Activated CD4-positive, alpha-beta T cell treated with anti-CD3 and anti-CD28 coated beads, Interleukin-2, amount 50 U/mL, for 48 hours (primary cell): ENCODE results near the gene TRAP1.
A peak's percentile ranks its signal among the peaks of the same experiment; 100 is the strongest.
"Not testable (repeated sequence)": the region's sequence is repeated elsewhere in the genome, so short reads cannot be mapped to it uniquely, and the experiment has no call there.

Experiments
- DNase-seq, 2 experiments: peaks; one replicate each; pipeline ENCODE4 v3.0.0-alpha.2; 2020

Gene TRAP1

DNA sequence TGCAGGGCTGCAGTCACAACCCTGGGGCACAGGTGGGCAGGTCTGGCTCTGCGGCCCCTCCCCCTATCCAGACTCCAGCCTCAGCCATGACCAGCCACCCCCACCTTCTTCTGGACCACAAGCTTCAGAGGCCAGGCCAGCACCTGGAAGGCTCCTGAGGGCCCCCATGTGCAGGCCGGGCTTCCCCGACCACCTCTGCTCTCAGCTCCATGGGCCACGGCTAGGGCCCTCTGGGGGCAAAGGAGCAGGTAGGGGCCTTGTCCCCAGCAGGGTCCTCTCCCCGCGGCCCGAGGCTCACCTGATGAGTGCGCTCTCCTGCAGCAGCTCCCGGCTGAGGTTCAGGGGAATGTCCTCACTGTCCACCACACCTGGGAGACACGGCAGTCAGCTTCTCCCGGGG lies 45.9 kb downstream of the TRAP1 start:
- no peak for DNase-seq

DNA sequence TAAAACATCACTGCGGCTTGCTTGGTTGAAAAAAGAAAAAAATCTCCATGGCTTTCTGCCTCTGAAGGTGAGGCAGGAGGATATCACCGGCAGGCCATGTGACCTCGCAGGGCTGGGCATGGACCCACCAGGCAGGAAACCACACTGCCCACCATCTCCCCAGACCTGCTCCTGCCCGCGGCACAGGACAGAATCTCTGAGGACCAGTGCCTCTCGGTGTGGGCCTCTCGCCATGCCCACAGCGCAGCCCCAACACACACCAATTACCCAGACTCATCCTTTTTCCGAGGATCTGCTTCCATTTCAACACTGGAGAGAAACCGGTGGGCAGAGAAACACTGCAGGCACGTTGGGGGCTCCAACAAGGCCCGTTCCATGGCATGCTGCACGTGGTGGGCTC lies 46.6 kb downstream of the TRAP1 start:
- DNase-seq, result no peak

DNA sequence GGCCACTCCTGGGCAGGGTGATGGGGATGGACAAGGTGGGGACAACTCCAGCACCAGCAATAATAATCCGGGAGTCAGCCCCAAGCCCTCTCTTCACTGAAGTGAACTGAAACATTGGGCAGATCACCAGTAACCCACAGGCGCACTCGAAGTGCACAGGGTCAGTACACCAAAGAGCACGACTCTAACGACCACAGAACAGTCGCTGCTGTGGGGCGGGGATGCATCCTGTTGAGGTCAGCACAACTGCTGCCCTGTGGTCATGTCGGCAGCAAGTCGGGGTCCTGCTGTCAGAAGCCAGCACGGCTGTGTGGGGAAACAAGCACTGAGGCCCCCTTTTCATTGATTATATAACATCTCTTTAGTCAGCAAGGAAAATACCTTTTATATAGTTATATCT lies 48.2 kb downstream of the TRAP1 start:
- DNase-seq, result no peak

DNA sequence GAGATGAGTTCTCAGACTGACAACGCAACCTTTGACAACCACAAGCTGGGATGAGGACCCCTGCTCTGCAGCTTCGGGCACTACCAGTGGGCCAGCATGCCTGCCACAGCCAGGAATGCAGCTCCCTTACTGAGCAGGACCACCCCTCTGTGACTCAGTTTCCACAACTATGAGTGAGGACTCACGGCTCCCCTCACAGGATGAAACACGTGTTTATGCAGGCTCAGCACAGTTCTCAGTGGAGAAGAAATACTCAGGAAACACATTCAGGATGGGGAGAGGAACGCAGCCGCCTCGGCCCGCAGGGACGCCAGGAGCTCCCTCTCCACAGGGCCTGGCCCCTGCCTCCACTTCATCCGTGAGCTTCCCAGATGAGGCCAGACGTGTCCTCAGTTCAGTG lies 48.7 kb downstream of the TRAP1 start:
- DNase-seq, result no peak

DNA sequence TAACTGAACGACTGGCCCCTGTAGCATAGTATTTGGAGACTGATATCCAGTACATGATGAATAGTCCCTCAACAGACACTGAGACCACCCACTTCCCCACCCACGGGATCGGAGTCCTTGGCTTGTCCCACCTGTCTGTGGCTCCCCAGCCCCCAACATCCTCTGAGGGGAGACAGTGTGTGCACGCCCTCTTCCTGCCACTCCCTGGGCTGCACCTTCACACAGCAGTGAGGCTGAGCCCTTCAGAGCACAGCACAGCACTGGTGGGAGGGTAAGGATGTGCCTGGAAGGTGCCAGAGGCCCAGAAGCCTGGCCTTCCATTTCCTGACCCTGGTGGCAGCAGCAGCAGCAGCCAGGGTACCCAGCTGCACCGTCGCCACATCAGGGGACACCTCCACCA lies 51.8 kb downstream of the TRAP1 start:
- no peak for DNase-seq

DNA sequence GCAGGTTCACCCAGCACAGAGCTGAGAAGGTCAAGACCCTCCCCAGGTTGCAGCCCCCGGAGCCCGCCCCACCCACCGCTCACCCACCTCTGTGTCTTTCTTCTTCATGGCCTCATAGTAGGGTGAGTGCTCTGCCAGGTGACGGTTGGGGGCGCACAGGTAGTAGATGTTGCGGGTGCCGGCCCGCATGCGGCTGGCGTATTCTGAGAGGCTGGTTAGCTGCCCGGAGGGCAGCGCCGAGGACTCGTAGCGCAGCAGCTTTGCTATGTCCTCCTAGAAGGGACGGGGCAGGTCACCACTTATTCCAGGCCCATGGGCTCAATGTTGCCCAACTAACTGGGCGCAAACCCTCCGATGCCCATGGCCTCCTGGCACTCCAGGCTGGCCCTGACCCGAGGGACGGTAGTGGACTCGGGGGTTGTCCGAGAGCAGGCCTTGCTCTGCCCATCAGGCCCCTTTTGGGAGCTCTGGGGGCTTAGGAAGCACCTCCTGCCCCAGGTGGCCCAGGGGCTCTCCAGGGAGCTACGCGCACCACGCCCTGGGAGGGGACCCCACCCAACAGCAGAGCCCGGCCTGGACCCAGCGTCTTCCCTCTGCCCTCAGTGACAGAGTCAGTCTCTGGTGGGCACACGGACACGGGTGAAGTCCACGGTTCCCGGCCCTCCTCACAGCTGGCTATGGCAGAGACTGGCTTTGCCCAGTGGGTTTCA lies 53.0 kb downstream of the TRAP1 start:
- DNase-seq, result no peak

DNA sequence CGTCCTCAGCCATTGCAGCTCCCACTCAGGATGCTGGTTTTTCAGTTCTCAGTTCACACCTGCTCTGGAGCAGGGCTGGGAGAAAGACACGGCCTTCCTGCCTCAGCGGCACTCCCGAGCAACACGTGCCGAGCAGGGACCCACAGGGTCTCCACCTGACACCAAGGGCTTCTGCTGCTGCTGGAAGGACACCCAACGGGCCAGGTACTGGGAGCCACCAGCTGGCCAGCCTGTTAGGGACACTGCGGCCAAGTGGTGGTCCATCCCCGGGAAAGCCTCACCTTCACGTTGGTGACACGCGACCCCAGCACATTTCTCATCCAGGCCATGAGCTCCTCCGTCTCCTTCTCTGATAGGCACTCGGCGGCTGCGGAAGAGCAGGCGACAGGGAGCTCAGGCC lies 54.7 kb downstream of the TRAP1 start:
- no peak for DNase-seq

DNA sequence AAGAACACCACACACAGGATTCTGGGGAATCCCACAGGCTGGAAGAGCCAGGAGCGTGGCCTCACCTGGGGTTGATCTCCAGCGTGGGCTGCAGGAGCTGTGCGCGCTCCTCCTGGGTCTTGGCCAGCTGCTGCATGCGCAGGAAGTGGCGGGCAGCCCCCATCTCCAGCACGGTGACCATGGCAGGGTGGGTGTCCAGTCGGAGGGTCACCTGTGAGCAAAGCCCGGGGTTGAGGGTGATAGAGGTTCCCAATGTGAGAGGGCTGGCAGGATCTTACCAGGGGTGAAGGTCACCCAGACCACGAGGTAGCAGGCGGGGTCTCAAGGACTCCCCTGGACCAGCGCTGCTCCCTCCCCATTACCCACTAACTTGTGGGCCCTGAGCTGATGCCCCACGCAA lies 55.4 kb downstream of the TRAP1 start:
- DNase-seq, result no peak

DNA sequence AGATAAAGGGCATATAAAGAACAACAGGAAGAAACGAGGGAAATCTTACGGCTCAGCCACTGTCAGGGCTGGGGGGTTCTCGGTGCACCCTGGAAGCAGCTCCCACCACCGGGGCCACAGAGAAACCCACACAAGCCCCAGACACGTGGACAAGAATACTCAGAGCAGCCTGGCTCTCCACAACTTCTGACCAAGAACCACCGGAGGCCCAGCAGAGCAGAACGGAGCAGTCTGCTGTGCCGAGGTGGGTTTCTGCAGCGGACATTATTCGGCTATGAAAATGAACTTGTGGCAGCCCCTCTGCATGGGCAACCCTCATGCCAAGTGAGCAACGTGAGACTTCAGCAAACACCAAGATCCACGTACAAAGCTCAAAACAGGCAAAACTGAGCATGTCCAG lies 56.0 kb downstream of the TRAP1 start:
- DNase-seq, result no peak

DNA sequence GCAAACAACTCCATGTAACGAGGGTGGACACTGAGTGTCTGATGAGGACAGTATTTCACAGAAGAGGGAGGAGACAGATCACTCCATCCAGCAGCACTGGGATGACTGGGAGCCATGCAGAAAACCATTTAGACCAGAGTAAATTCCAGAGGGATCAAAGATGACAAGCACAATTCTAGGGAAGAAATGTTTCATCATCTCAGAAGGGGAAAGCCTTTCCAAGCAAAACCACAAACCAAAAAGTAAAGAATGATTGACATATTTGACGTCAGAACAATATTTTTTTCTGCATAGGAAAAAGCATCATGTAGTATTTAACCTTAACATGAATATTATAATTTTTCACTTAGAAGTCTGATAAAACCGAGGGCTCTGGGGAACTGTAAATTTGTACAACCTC lies 58.1 kb downstream of the TRAP1 start:
- DNase-seq, result no peak

DNA sequence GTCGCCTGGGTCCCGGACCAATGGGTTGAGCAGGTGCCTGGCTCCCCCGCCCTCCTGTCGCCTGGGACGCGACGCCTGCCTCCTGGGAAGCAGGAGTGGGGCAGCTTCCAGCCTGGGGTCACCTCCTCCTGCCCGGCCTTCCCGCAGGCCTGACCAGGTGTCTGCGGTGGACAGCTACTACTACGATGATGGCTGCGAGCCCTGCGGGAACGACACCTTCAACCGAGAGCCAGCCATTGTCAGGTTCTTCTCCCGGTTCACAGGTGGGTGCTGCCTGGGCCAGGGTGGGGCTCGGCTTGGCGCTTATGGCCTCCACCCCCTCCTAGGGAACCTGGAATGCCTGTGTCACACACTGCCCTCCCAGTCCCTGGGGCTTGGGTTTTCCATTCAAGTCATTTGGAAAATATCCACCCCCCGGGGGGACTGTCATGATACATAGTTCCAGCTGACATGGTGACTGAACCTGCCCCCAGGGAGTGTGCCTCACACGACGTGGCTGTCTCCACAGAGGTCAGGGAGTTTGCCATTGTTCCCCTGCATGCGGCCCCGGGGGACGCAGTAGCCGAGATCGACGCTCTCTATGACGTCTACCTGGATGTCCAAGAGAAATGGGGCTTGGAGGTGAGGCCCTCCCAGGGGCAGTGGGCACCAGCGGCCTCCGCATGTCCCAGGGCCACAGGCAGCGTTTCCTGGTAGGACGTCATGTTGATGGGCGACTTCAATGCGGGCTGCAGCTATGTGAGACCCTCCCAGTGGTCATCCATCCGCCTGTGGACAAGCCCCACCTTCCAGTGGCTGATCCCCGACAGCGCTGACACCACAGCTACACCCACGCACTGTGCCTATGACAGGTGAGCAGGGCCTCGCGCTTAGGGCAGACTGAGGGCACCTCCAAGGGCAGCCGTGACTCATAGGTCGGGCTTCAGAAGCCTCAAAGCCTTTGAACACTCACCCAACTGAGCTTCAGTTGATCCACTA lies 60.5 kb downstream of the TRAP1 start:
- DNase-seq, result peak; percentile 21 to 40

DNA sequence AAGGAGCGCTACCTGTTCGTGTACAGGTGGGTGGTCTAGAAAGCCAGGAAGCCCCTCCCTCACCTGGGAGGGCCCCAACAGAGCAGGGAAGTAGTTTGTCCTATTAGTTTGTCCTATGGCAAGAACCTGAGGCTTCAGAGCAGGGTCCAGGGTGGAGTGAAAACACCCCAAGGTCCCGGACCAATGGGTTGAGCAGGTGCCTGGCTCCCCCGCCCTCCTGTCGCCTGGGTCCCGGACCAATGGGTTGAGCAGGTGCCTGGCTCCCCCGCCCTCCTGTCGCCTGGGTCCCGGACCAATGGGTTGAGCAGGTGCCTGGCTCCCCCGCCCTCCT lies 61.2 kb downstream of the TRAP1 start:
- DNase-seq, result not testable (repeated sequence)

DNA sequence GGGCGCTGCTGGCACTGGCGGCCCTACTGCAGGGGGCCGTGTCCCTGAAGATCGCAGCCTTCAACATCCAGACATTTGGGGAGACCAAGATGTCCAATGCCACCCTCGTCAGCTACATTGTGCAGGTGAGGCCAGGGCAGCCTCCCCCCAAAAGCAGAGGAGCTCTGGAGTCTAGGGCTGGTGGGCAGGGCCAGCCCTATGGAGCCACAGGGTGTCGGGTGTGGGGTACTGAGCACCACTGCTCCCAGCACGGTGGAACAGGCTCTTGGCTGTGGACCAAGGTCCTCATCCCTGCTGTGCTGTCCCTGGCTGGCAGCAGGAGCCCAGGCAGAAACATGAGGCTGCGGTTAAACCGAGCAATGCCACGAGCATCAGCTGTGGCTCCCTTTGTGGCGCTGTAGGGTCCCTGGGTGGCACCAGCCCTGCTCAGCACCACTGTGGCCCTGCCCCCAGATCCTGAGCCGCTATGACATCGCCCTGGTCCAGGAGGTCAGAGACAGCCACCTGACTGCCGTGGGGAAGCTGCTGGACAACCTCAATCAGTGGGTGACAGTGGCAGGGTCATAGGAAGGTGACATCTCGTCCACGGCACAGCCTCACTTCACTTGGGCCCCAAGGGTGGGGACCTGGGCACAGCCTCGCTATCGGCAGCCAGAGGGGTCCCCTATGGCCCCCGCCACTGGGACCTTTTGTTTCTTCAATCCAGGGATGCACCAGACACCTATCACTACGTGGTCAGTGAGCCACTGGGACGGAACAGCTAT lies 61.7 kb downstream of the TRAP1 start:
- no peak for DNase-seq

DNA sequence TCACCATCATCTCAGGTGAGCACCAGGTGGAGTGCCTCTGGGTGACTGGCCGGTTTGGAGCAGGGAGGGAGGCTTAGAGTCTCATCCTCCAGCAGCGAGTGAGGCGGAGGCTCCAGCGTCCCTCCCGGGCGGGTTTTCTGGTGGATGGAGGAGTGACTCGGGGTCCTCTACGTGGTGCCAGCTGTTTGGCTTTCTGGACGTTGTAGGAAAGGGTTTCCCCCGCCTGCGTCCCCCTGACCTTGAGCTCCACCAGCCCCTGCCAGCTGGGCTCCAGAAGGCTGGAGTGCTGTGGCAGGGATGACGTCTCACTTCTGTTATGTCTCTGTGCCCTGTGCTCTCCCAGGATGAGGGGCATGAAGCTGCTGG lies 62.3 kb downstream of the TRAP1 start:
- no peak for DNase-seq

DNA sequence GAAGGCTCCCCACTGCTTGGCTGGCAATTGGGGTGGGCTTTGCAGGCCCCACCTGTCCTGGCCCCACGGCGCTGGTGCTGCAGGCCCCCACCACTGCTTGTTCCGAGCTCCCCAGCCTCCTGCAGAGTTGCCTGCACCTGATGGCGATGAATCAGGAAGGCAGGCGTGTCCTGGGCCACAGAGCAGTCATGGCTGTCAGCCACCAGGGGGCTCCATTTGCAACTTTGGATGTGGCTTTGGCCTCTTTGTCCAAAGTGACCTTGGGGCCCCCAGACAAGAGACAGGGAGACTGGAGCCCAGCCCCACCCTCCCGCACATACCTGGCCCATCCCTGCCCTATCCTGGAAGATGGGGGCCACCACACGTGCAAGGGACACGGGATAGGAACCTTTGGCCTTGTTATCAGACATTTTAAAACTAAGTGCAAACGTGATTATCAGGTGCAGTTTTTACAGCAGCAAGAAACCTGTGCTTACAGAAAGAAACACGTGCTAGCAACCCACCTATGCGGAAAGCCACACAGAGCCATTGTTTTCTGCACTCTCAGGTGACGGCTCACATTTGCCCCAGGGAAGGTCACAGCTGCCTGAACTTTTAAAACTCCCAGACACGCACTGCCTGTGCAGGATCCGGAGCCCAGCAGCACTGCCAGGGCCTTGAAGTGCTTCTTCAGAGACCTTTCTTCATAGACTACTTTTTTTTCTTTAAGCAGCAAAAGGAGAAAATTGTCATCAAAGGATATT lies 62.9 kb downstream of the TRAP1 start, which contains the start of gene DNASE1:
Gene DNASE1 (plus strand): TSS at position 443 of the 743 bp plus-strand sequence. CDS start 683 bp downstream, outside the sequence.
- DNase-seq, result peak; percentile 58 to 71

DNA sequence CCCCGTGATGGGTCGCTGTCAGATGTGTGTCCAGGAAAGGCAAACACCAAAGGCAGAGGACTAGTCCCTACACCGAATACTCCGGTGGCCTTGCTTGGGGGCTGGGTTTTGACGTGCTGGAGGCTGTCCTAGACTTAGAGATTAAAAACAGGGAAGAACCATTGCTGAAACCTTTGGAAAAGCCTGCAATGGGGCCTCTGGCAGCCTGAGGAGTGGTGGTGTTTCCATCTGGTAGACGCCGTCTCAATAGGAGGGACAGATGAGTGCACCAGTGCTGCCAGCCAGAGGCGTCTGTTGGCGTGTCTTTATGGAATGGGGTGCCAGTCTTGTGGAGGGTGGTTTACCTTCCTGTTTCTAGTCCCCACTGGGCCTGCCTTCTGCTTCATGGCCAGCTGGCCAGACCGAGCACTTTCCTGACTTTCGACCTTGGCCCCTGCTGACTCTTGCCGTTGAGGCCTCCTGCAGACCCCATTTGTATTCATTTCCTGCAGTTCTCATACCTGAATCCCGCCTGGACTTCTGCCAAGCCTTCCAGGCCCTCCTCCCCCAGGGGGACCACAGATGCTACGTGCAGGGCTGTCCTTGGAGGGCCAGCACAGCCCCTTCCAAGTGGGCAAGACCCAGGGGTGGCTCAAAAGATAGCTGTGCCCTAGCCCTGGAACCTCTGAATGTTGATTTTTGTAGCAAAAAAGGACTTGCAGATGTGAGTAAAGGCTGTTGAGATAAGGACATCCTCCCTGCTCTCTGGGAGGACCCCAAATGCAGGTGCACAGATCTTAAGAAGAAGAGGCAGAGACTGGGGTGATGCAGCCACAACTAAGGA lies 64.7 kb downstream of the TRAP1 start:
- DNase-seq, result no peak

DNA sequence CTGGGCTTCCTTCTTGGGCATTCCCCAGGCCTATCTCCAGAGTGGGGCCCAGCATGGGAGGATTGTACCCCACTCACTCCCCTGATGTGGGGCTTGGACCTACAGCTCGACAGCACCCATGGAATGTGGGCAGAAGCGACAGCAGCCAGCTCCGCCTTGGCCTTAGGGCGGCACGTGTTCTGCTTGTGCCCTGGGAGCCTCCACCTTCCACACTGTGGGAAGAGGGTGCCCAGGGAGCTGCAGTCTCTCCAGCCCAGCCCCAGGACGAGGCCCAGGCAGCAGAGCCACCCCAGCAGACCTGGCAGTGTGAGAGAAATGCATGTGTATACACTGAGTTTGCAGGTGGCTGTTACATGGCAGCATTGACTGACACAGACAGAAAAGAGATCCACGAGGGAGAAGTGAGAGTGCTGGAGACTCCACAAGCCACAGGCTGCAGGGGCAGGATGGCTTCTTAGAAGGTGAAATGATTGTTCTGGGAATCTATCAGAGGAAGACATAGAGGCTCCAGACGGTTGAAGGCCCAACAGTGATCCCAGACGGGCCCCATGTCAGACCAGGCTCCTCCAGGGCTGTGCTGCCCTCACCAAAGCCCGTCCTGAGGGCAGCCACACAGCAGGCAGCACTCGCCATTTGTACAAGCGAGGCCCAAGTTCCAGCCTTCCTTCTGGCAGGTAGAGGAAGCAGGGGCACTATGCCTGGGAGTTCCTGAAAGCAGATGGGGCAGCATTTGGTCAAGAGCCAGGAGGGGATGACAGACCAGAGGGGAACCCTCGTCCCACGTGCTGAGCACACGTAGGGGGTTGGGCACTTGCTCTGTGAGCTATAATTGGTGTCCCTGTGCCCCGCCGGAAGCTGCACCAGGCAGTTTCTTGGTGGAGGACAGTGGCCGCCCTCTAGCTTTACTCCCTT lies 65.6 kb downstream of the TRAP1 start:
- DNase-seq, result no peak

DNA sequence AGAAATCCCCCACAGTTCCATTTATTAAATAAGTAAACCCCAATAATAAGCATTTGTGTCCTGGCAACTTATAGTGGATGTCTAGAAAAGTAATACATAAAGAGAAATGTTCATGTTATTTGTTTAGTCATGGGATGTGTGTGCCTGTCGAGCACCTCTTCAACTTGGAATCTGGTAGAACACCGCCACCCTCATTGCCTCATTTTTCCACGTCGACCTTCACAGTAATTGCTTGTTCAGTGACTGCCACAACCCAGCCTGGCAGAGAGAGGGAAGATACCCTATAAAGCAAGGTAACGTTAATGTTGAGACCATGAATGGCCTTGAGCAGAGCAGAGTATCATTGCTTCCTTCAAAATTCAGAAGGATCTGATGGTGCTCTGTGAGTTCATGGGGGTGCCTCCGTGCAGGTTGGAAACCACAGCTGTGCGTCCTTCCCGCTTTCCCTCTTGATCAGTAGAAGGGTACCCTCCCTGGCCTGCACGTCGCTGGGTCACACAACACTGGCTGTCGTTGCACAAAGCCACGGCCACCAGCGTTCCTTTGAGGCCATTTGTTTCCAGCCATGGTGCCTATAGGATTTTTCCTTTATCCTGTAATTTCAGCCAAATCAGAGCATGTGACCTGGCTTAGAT lies 66.6 kb downstream of the TRAP1 start:
- no peak for DNase-seq

DNA sequence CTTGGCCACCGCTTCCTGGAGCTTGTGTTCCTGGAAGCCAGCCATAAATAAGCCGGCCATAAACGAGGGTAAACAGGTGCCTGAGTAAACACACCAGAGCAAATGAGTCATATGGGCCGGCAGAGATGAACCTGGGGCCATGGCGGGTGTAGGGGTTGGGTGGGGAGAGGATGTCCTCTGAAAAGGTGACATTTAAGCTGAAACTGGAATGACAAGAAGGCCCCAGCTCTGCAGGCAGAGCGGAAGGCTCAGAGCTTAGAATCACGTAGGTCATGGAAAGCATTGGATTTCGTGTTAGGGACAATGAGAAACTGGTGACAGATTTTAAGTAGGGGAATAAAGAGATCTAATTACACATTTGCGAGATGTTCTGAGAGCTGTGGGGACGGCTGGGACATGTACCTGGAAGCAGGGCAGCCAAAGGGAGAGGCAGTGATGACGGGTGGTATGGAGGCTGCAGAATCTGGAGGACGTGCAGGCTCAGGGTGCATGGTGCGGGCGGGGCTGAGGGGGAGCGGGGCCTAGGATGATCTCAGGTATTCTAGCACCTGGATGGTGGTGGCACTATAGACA lies 70.9 kb downstream of the TRAP1 start:
- no peak for DNase-seq
